ENCODE measurements around the gene MGLL.
A peak's percentile ranks its signal among the peaks of the same experiment; 100 is the strongest.

MGLL gene

DNA sequence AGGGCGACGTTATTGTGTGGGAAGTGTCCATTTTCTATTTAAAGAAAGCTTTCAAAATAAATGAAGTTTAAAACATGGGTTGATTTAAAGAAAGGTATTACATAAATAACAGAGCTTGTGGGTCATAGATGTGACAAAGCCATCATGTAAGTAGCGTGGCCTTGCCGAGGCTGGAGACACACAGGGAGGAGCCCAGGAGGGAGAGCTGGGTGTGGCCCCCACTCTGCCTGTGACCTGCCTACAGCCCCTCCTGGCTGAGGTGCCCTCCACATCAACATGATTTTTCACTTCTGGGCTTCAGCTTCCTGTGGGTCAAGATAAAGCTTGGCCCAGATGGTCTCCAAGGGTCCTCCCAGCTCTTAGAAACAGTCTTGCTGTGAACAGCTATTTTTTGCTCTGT, 12.5 kb upstream of the MGLL start:
- no peak for DNase-seq (ENCODE audit: low spot score)

DNA sequence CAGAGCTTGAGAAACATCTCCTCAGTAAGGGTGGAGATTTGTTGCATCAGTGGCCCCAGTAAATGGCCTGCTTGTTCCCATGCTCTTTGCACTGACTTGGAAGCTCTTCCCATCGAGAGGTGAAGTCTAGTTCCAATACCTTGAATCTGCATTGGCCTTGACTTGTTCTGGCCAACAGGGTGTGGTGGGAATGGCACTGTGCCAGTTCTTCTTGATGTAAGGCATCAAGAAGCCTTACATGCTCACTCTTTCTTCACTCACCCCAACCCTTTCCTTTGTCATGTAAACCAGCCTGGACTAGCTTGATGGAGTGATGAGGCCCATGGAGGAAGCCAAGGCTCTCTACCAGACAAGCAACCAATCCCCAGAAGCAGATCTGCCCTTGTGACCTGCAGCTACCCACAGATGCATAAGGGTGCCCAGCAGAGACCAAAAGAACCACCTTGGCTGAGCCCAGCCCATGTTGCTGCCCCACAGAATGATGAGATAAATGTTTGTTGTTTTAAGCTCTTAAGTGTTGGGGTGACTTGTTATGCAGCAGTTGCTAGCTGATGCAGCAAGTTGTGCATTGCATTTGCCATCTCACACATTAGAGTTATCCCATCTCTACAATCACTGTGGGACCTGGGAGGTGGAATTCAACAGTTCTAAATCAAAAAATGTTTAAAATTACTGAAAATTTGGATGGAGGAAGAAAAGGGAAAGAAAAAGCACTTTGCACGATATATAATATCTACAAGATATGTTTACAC, 11.1 kb upstream of the MGLL start:
- DNase-seq (ENCODE audit: low spot score), result no peak

DNA sequence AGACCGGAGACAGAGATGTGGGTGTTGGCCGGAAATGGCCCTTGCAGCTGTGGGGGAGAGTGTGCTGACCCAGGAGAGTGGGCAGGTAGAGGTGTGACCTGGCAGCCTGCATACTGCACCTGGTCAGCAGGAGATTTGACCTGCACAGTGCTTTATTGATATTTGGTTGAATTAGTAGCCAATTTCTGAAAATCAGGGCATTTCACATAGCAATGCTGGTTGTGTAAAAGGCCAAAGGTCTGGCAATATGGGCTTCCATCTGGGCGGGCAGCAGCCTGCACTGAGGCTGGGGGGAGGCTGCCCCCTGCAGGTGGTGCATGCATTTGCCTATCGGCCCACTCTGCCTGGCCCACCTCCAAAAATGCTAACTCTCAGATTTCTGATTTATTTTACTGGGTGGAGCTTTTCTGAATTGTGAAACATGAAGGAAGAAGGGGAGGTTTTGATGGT, 9.4 kb upstream of the MGLL start:
- DNase-seq (ENCODE audit: low spot score), result no peak

DNA sequence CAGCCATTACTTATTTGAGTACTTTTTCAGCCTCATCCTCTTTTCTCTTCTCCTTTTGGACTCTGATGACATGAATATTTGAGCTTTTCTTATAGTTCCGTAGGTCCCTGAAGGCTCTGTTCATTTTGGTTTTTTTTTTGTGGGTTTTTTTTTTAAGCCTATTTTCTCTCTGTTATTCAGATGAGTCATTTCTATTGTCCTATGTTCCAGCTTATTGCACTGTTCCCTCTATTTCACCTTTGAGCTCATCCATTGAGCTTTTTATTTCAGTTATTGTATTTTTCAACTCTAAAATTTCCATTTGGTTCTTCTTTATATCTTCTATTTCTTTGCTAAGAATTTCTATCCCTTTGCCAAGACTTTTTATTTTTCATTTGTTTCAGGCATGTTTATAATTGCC, 7.2 kb upstream of the MGLL start:
- DNase-seq (ENCODE audit: low spot score), result no peak

DNA sequence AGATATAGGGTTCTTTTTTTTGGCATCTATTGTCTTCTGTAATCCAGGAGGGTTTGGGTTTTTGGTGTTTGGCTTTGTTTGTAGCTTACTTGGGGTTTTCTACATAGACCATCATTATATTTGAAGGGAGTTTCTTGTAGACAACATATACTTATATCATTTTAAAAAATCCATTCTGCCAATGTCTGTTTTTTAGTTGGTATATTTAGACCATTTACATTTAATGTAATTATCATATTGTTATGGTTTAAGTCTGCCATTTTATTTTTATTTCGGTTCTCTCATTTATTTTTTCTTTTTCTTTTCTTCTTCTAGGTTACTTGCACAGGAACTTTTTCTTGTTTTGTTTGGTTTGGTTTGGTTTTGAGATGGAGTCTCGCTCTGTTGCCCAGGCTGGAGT, 5.5 kb upstream of the MGLL start:
- no peak for DNase-seq (ENCODE audit: low spot score)

DNA sequence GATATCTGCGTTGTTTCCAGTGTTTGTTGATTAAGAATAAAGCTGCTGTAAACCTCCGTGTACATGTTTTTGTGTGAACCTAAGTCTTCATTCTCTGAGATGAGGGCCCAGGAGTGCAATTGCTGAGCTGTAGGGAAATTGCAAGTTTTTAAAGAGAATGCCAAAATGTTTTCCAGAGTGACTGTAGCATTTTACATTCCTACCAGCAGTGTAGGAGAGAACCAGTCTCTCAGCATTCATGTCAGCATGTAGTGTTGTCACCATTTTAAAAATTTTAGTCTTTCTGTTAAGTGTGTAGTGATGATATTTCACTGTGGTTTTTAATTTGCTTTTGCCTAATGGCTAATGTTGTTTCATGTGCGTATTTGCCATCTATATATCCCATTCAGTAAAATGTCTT, 3.4 kb upstream of the MGLL start:
- DNase-seq (ENCODE audit: low spot score), result no peak

DNA sequence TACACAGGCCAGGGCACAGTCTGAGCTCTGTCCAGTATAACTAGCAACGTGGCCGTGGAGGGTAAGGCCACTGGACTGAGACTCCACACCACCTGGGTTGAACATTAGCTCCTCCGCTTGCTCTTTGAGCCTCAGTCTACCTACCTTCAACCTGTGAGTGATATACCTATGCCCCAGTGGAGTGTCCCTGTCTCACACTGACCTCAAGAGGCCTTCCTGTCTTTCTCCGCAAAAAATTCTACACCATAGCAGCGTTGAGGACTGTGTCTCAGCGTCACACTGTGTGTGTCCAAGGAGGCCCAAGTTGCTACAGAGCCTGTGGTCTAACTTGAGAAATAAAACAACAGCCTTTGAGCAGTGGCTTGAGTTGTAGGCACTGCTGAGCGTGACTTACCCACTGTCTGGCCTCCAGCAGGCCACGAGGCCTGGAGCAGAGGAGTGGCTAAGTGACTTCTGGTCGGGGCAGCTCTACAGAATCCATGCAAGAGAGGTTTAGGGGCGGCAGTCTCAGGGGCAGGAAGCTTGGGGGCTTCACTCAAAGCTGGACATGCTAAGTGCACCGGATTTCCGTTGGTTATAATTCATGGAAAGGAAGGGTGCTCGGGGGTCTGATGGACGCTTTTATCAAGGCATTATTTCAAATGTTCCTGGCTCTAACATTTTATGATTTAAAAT, 2.0 kb upstream of the MGLL start:
- DNase-seq (ENCODE audit: low spot score), result no peak

DNA sequence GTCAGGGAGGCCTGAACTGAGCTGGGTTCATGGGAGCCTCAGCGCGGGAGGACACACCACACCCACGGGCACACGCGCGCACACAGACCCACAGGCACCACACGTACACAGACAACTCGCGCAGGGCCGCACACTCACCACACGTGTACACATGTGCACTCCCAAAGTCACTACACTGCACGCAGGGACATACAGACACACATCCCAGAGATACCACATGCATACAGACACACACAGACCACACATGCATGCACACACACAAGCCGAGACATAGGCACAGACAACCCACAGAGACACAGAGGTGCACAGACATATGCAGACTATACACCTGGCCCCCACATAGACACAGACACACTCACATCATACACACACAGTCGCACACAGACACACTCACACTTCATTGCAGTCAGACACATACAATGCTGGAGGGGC, 1.1 kb upstream of the MGLL start:
- DNase-seq (ENCODE audit: low spot score), result no peak

DNA sequence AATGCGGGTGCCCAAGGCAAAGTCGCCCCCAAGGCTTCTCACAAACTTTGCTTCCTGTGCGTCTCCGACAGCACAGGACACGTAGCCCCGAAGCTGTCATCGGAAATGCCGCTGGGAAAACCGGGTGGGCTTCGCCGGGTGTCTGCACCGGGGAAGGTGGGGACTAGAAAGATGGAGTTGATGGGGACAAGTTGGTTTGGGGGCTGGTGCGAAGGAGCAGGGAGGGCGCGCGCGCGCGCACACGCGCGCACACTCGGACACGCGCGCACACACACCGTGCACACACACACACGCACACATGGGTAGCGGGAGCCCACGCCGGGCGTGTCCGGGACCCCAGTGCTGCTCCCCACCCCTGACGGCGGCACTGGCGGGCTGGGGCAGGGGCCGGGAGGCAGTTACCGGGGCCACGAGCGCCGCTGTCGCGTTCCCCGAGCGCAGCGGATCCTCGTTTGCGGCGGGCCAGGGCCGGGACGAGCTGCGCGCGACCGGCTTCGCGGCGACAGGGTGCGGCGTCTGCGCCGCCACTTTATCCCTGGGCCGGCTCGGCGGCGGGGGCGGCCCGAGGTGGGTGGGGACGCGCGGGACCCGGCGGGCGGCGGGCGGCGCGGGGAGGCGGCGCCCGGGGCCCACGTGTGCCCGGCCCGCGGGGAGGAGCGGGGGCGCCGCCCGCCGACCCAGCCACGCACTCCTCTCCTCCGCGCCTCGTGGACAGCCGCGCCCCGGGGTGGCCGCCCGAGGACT, 539 bp upstream of the MGLL start:
- peak; percentile 82 for DNase-seq (ENCODE audit: low spot score)

DNA sequence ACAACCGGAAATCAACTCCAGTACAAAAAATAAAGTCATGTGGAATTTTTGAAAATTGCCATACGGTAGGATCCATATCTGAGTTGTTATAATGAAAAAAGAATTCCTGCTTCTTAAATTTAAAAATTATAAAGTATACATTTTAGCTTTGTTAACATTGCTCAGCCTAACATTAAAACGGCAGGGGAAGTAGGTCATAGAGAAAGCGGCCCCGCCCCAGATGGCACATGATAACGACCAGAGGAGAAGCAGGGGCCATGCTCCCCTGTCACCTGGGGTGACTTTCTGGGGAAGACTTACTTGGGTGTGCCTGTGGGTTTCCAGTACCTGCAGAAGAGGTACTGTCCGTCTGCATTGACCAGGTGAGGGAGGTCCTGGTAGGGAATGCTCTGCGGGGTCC, 921 bp downstream of the MGLL start:
- DNase-seq (ENCODE audit: low spot score), result no peak

DNA sequence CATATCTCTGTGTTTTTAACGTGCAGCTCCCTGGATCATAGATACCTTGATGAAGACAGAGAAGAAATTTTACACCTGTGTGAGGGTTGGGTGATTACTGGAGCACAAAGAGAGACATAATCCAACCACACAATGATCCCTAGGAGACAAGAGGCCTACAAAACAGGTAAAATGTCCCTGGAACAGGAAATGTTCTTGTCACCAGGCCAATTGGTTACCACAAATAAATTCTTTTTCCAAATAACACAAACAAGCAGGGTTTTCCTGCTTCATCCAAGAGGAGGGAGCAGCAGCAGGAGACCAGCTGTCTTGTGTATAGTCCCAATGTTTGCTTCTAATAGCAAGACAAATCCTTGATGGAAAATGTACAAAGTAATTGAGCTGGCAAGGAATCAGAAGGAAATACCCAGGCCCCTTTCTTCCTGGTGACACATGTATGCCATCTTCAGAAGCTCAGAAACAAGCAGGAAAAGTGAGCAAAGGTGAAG, 1.4 kb downstream of the MGLL start:
- DNase-seq (ENCODE audit: low spot score), result no peak

DNA sequence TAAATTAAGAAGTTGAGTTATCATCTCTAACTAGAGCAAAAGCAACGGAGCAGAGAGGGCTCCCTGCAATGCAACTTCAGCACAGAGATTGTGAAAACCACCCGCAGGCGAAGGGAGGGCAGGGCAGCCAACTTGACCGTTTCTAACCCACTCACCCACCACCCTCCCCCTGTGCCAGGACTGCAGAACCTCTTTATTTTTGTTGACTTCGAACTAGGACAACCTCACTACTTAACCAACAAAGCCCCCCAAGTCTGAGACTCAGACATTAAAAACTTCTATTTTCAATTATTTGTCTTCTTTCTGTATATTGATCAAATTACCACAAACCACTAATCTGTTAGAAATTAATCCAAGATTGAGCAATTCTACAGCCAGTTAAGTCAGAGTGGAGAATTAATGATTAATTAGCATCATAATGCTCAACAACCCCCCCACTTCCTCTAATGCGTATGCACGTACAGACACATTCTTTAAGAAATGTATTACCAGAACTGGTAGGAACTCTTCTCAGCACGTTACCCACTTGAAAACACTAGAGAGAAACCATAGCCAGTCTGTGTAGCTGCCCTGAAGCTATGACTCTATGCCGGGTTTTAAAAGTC, 2.0 kb downstream of the MGLL start:
- DNase-seq (ENCODE audit: low spot score), result no peak

DNA sequence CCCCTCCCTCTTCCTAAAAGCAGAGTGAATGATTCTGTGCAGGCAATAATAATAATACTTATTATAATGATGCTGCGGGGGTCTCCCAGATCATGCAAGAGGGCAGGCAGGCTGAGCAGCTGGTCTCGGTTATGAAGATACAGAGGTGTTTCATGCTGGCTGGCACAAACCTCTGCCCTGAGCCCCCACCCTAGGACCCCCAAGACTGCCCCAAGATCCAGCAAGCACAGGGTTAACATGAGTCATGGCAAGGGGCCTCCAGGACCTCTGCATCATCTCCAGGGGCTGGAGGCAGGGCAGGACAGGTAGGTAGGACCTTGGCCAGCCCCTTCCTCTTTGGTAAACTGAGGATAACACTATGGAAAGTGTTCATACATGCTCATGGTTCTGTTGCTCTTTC, 2.7 kb downstream of the MGLL start:
- no peak for DNase-seq (ENCODE audit: low spot score)

DNA sequence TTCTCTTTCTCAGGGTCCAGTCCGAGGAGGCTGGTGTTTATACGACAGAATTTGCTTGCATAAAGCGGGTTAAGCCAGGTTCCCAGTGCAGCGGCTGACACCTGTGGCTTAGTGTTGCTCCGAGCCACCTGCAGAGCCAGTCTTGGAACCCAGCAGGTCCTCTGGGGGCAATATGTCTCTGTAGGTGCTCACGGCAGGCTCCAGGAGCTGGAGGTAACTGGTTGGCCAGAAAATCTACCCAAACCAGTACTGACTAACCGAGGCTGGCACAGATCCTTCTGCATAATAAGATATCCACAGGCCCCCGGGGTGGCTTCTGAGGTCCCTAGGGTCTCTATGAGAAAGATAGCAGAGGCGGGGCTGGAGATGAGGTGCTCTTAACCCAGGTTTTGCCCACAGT, 3.2 kb downstream of the MGLL start:
- DNase-seq (ENCODE audit: low spot score), result no peak

DNA sequence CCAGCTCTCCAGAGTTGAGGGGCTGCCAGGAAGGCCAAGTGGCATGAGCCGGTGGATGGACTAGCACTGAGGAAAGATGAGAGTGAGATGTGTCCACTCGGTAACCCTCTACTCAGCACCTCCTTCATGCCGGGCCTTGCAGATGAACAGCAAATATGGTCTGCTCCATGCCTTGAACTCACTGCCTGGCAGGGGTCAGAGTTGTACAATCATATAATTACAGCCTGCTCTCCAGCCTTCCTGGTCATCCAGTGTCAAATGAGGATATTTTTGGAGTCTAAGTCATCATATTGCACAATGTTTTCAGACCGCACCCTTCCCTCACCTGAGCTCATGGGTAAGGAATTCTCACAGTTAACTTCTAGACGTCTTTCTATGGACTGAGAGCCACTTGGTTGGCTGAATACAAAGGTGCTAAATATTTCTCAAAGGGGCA, 4.9 kb downstream of the MGLL start:
- no peak for DNase-seq (ENCODE audit: low spot score)

DNA sequence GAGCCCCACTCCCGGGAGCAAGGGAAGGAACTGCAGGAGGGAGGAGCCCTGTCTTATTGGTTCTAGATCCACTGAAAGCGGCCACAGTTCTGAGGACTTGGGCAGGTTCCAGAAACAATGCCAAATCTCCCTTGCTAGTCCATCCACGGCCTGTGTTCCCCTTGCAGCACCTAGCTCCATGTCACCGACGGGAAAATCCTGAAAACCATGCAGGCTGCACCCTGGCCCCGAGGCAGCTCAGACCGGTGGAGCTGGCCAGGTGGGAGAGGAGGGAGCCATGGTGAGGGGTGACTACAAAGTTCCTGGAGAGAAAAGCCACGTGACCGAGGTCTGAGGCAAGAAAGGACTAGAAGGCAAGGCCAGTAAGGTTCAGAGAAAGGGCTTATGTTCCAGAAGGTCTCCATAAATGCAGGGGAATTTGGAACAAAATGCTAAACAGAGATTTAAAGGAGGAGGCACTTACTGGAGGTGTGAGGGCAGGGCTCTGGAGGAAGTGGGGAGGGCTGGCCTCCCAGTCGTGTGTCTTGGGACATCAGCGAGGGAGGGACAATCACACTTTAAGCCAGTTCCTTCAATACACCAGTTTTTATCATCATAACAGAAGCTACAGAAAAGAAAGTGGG, 5.4 kb downstream of the MGLL start:
- DNase-seq (ENCODE audit: low spot score), result no peak

DNA sequence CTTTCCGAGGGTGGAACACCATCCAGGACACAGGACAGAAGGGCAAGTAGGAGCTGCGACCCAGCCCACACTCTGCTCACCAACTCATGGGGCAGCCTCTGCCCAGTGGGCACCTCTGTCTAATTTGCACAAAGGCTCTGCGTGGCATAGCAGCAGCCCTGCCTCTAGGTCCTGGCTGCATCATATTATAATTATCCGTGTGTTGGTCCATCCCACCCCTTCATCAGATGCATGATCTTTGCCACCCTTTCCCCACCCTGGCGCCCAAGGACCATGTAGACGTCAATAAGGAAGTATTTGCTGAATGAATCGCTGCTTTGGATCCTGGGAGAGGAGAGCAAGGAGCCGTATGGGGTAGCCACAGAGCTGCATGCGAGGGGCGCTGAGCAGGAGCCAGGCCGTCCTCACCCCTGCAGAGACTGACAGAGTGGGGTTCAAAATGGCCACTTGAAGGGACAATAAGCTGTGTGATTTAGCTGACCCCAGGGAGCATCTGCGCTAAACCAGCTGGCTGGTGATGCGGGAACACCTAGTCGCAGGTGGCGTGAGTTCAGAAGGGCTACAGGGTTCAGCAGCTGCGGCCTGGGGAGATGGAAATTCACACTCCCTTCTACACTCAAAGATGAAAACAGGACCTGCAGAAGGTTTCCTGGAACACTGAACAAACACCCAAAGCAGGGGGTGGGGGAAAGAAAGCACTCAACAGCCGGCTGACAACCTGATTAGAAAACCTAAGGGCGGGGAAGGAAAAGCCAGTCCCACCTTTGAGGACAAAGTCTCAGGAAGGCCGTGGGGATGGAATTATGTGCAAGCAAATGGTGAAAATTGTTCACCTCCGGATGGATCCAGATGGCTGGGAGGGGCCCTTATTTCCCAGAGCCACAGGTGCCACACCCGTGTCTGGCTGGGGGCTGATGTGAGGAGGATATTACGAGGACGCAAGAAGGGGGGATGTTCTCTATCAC, 6.4 kb downstream of the MGLL start:
- DNase-seq (ENCODE audit: low spot score), result no peak

DNA sequence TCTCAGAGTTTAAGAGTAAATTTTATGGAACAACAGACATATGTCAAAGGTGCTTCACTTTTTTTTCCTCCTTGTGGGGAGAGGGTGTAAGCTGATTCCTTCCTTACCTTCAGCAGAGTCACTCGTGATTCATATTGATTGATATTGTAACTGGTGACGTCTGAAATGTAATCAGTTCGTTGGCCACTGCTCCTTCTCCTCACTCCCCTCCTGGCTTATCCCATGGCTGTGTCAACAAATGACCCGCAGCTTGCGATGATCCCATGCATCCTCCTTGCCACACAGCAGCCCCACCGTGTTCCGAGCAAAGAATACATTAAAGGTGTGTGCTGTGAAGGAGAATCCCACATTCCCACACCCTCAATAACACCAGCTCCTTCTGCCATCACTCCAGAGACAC, 7.3 kb downstream of the MGLL start:
- DNase-seq (ENCODE audit: low spot score), result no peak

DNA sequence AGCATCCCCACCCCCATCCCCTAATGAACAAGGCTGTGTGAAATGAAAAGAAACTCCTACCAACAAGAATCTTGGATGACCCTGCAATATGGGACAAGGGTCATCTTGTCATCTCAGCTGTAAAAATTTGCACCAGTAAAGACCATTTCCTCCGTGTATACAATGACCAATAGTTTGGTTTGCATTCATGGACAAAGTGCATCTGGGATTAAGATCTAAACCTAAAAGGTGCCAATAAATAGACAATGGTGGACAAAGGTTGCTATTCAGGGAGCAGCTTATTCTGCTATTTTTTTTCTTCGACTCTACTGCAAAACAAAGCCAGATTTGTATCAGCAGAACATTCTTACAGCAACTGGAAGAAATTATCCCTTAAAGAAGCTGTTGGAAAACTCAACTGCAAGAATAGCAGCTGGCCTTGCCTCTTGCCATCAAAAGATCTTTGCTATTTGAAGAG, 8.0 kb downstream of the MGLL start:
- no peak for DNase-seq (ENCODE audit: low spot score)

DNA sequence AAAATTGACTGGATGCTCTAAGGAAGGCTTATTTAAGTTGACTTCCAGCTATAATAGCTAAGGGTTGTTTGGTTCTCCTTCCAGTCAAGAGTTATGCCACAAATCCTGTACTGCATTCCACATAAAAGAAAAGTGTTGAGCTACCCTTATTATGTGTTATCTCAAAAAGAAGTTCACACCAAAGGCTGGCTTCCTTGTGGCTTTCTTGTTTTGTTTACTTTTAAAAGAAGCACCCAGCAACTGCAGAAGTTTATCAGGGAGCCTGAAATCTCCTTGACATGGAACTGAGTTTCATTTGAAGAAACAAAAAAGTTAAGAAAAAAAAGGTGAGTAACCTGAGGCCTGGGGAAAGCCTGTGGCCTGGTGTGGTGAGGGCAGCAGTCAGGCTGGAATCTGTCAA, 10.2 kb downstream of the MGLL start:
- no peak for DNase-seq (ENCODE audit: low spot score)

DNA sequence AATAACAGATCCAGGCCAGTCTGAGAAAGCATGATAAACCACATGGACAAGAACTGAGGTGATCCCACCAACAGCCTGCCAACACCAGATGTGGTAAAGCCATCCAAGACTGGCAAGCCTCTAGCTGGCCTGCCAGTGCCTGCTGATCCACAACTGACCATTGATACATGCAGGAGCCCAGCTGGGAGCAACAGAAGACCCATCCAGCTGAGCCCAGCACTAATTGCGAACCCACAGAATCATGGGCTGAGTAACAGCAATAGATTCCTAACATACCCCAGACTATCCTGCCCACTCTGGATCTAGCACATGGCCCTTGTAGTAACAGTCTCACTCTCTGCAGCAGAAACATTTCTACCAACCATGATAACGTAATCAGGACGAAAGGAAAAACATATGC, 10.6 kb downstream of the MGLL start:
- no peak for DNase-seq (ENCODE audit: low spot score)

Measured in left forelimb (tissue), 1 donor.